Mucosa of stomach (tissue), 1 donor: ENCODE measurements around the gene PRKG1.

Experiments
- H3K27me3 ChIP-seq: one replicate; pipeline ENCODE4 v1.7.0; 2013; ENCODE audit warnings: mild to moderate bottlenecking, low read length; ENCODE audit not compliant: control insufficient read depth, insufficient read depth
- H3K36me3 ChIP-seq: one replicate; pipeline ENCODE4 v1.7.0; 2013; ENCODE audit warnings: low read length; ENCODE audit not compliant: control insufficient read depth, insufficient read depth
- H3K4me1 ChIP-seq: one replicate; pipeline ENCODE4 v1.7.0; 2013; ENCODE audit warnings: mild to moderate bottlenecking, low read length; ENCODE audit not compliant: control insufficient read depth, insufficient read depth
- H3K4me3 ChIP-seq: one replicate; pipeline ENCODE4 v1.7.0; 2013; ENCODE audit warnings: low read length
- H3K9ac ChIP-seq: one replicate; pipeline ENCODE4 v1.7.0; 2013; ENCODE audit warnings: mild to moderate bottlenecking, low read length, moderate library complexity
- H3K9me3 ChIP-seq: one replicate; pipeline ENCODE4 v1.7.0; 2013; ENCODE audit warnings: mild to moderate bottlenecking, low read length, moderate library complexity; ENCODE audit not compliant: control insufficient read depth
- donor health status: Pancreatic carcinoma.

Gene PRKG1

DNA sequence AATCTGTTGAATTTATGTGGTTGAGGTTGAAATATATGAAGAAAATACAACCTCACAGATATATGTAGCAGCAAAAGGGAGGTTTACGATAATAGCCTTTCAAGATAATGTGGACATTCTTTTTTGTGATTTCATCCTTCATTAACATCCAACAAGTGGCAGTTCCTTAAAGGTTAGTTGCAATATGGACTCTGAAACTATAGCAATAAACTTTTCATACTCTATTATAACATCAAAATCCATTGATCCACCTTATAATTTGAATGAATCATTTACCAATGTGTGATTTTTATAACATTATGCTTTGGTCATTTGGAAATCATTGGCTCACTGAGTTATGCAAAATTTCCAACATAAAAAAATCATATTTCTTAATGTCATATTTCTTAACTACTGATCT, 825.9 kb downstream of the PRKG1 start:
- Histone ChIP-seq H3K4me1 (no peaks in the 10 kb centered on the region), H3K4me3 (no peak overlapping the region), H3K27me3 (no peaks in the 10 kb centered on the region), H3K36me3 (no peaks in the 10 kb centered on the region), H3K9ac (no peak overlapping the region), H3K9me3 (no peaks in the 10 kb centered on the region)

DNA sequence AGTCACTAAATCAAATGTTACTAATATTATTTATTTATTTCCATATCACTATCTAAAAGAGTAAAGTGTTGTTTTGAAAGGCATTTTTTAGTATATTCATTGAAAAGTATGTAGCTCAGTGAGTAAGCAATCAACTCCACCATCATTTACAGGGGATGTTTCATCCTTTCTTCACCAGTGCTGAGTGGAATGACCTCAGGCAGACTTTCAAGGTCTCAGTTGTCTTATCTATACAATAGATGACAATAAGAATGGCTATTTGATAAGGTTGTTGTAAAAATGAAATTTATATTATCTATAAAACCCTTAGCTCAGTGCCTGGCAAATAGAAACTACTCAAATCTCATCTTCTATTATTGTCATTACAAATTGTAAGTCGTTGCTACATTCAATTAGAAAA, 829.4 kb downstream of the PRKG1 start:
- Histone ChIP-seq H3K27me3 (no peaks in the 10 kb centered on the region), H3K4me1 (no peaks in the 10 kb centered on the region)

DNA sequence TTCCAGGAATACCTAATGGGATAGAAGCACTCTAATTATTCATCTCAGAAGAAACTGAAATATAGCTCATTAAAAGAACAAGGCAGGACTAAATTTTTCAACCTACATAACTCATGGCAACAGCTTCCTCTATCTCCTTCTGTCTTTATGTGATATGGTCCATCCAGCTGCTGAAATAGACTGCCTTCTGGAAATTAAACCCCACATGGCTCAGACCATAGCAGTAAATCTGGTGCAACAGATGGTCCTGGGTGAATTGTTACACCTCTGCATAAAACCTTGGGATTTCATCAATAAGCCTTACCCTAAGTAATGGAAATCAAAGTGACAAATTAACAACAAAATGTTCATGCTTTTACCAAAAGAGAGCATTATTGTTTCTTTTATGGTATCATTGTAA, 830.7 kb downstream of the PRKG1 start:
- no peaks in the 10 kb centered on the region for H3K4me1 ChIP-seq
- H3K27me3 ChIP-seq: no peaks in the 10 kb centered on the region
- H3K9me3 ChIP-seq: no peaks in the 10 kb centered on the region
- no peak overlapping the region for H3K9ac ChIP-seq
- H3K4me3 ChIP-seq: no peak overlapping the region
- H3K36me3 ChIP-seq: no peaks in the 10 kb centered on the region

More for the DNA sequence above, 829.4 kb downstream of the PRKG1 start:
- H3K36me3 ChIP-seq: no peaks in the 10 kb centered on the region
- H3K9me3 ChIP-seq: no peaks in the 10 kb centered on the region
- H3K4me3 ChIP-seq: no peak overlapping the region
- no peak overlapping the region for H3K9ac ChIP-seq

GRCh38 chr10:51907361-51907760, 833.1 kb downstream of the PRKG1 start:
- Histone ChIP-seq H3K36me3 (no peaks in the 10 kb centered on the region), H3K4me3 (no peak overlapping the region), H3K9me3 (no peaks in the 10 kb centered on the region), H3K27me3 (no peaks in the 10 kb centered on the region), H3K4me1 (no peaks in the 10 kb centered on the region), H3K9ac (no peak overlapping the region)

DNA sequence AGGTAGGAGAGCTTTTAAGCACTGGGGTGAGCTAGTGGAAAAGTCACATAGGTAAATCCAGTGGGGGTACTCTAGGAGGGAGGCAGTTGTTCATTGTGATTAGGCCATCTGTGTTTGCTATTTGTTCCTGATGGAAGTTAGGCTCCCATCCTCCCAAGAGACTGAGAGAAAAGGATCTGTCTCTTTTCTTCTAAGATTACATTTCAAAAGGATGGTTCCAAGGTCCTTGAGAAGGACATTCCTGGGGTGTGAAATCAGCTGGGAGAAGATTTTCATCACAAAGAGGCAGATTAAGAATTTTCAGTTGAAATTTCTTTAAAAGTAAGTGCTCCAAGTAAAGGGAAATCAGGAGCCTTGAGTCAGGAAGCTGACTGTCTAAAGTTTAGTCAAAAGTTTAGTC, 835.9 kb downstream of the PRKG1 start:
- no peaks in the 10 kb centered on the region for H3K9me3 ChIP-seq
- H3K9ac ChIP-seq: no peak overlapping the region
- no peaks in the 10 kb centered on the region for H3K4me1 ChIP-seq
- no peak overlapping the region for H3K4me3 ChIP-seq
- no peaks in the 10 kb centered on the region for H3K36me3 ChIP-seq
- no peaks in the 10 kb centered on the region for H3K27me3 ChIP-seq

DNA sequence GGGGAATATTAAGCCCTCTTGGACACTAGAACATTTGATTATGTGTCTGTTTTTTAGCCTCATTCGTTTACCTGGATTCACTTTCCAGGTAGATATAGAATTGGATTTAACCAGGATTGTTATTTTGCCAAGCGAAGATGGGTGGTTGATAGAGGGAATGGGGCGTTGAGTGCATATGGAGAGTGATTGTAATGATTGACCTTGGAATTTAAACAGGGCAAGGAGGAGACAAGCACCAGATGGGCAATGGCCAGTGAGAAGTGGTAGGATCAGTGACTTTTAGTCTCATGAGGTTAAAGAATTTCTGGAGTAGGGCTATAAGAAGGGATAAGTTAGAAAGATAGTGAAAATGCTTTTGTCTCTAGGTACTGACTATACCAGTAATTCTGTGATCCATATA, 836.3 kb downstream of the PRKG1 start:
- H3K27me3 ChIP-seq: no peaks in the 10 kb centered on the region
- no peaks in the 10 kb centered on the region for H3K4me1 ChIP-seq
- H3K4me3 ChIP-seq: no peak overlapping the region
- no peaks in the 10 kb centered on the region for H3K36me3 ChIP-seq
- H3K9me3 ChIP-seq: no peaks in the 10 kb centered on the region
- H3K9ac ChIP-seq: no peak overlapping the region

DNA sequence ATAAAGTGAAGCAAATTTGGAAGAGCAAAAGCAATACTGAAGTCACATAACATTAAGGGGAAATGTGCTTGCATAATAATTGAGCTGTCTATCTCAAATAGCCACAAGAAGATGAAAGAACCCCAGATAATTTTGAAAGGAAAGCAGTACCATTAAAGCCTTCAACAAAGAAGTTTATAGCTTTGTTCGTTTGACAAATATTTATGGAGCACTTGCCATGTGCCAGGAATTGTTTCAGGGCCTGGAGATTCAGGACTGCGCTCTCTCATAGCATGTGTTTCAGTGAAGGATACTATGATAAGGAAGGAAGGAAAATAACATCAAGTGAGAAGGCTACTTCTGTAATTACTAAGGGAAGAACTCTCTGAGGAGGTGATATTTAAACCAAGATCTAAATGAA, 837.4 kb downstream of the PRKG1 start:
- Histone ChIP-seq H3K4me3 (no peak overlapping the region), H3K9ac (no peak overlapping the region), H3K36me3 (no peaks in the 10 kb centered on the region), H3K27me3 (no peaks in the 10 kb centered on the region), H3K4me1 (no peaks in the 10 kb centered on the region), H3K9me3 (no peaks in the 10 kb centered on the region)

- H3K9me3 ChIP-seq: no peaks in the 10 kb centered on the region
- H3K27me3 ChIP-seq: no peaks in the 10 kb centered on the region
- no peak overlapping the region for H3K9ac ChIP-seq
- H3K36me3 ChIP-seq: no peaks in the 10 kb centered on the region
- no peaks in the 10 kb centered on the region for H3K4me1 ChIP-seq
- no peak overlapping the region for H3K4me3 ChIP-seq
These were observed 840.8 kb downstream of the PRKG1 start for GRCh38 chr10:51915031-51915542.

DNA sequence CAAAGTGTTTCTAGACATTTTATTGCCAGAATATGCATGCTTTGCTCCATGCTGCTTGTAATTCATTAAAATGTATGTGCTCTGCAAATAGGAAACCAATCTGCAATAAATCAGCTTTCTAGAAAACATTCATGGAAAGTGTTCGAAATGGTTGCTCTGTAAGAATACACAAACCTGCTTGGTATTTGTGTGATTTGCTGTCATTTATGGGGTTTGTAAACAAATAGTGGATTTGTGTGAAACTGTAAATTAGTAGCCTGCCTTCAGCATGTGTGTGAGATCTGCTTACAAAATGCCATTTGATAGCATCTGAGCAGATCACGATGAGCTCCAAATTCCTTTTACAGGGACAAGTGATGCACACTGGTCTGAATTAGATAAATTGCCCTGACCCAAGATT, 844.2 kb downstream of the PRKG1 start:
- no peaks in the 10 kb centered on the region for H3K36me3 ChIP-seq
- no peak overlapping the region for H3K9ac ChIP-seq
- H3K4me1 ChIP-seq: no peaks in the 10 kb centered on the region
- H3K9me3 ChIP-seq: no peaks in the 10 kb centered on the region
- no peak overlapping the region for H3K4me3 ChIP-seq
- no peaks in the 10 kb centered on the region for H3K27me3 ChIP-seq

- Histone ChIP-seq H3K4me3 (no peak overlapping the region), H3K9me3 (no peaks in the 10 kb centered on the region), H3K36me3 (no peaks in the 10 kb centered on the region), H3K9ac (no peak overlapping the region), H3K27me3 (no peaks in the 10 kb centered on the region), H3K4me1 (no peaks in the 10 kb centered on the region)
These were observed 844.6 kb downstream of the PRKG1 start for GRCh38 chr10:51918884-51919325.

DNA sequence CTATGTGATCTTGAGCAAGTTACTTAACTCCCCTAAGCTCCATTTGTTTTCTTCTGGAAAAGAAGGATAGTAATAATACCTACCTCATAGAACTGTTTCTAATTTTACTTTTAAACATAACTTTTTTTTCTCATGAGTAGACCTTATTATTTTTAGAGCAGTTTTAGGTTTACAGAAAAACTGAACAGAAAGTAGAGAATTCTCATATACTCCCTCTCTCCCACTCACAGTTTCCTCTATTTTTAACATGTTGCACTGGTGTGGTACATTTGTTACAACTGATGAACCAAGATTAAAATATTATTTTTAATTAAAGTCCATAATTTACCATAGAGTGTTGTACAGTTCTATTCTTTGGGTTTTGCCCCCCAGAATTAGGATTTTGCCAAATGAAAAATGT, 846.4 kb downstream of the PRKG1 start:
- H3K27me3 ChIP-seq: no peaks in the 10 kb centered on the region
- H3K9me3 ChIP-seq: no peaks in the 10 kb centered on the region
- H3K4me3 ChIP-seq: no peak overlapping the region
- no peaks in the 10 kb centered on the region for H3K36me3 ChIP-seq
- no peaks in the 10 kb centered on the region for H3K4me1 ChIP-seq
- no peak overlapping the region for H3K9ac ChIP-seq

DNA sequence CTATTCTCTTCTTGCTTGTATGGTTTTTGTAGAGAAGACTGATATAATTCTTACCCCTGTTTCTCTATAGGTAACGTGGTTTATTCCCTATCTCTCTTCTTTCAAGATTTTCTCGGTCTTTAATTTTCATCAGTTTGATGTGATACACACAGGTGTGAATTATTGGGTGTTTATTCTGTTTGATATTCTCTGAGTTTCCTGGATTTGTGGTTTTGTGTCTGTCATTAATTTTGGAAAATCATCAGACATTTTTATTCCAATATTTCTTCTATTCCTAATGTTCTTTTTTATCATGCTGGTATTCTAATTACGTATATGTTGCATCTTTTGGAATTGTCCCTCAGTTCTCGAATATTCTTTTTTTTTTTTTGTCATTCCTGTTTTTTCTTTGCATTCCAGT, 850.1 kb downstream of the PRKG1 start:
- Histone ChIP-seq H3K27me3 (no peaks in the 10 kb centered on the region), H3K9me3 (no peaks in the 10 kb centered on the region), H3K9ac (no peak overlapping the region), H3K4me1 (no peaks in the 10 kb centered on the region), H3K36me3 (no peaks in the 10 kb centered on the region), H3K4me3 (no peak overlapping the region)

DNA sequence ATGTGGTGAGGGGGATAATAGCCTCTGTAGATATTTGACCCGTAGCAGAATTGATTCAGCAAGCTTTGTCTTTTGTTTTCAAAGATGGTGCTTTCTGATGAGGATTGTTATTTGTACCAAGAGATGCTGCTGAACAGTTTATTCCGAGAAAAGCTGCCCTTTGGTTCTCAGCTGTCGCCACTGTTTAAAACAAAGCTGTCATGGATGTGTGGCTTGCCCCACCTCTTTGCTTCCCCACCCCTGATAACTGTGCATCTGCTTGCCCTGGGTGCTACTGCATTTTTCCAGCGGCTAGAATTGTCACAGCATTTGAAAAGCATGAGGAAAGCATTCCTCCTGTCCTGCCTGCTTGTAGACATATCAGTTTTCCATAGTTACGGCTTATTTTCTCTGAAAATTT, 852.0 kb downstream of the PRKG1 start:
- H3K27me3 ChIP-seq: no peaks in the 10 kb centered on the region
- H3K4me3 ChIP-seq: no peak overlapping the region
- H3K36me3 ChIP-seq: no peaks in the 10 kb centered on the region
- H3K9me3 ChIP-seq: no peaks in the 10 kb centered on the region
- no peaks in the 10 kb centered on the region for H3K4me1 ChIP-seq
- no peak overlapping the region for H3K9ac ChIP-seq
